Heart left ventricle (tissue), 13 donors: ENCODE data around the gene EYS.

ENCODE experiments used
- POLR2A ChIP-seq, 2 donors: fragments of 450-650 bp; IDR thresholded peaks; one replicate each; pipeline ENCODE4 v1.6.1; 2017; ENCODE audit warnings: antibody characterized with exemption in 2 of 2, mild to moderate bottlenecking in 2 of 2, moderate library complexity in 2 of 2
- TF ChIP-seq, protein P1 (sequence below), 12 donors: fragments of 200-600 bp; sonication (generic) in 4 of 12; IDR thresholded peaks; one replicate each; pipeline versions ENCODE4 v1.5.0 to v1.8.0; 2018 to 2022; ENCODE audit warnings: antibody characterized with exemption in 12 of 12, mild to moderate bottlenecking in 5 of 12
- donor health status: ischemic (EF 13 %, LVEDD 7.1; RV severe dilation, severe dysfunction).
- donor health status: DM: no; HTN: yes; CAD: no.
- donor health status: DM: no; HTN: no; CAD: no.
- donor health status: ischemic (EF 25% LVEDD 6.9; RV normal size, moderate dysfunction).
- donor health status: ischemic (EF 25% LVEDD 5.7; RV mildly dilated, moderate dysfunction).
- donor health status: ischemic (EF 35%, LVEDD 5.7; RV mildly dilated, moderate dysfunction).
- donor health status: nonischemic (EF 11% LVEDD 7.7; RV severe dilation, severe dysfunction).
- donor health status: DM: yes; HTN: yes; CAD: no.
- donor health status: PGD.
- donor health status: ischemic (EF 29% LVEDD 5.4; RV normal size, mild dysfunction).
- donor health status: nonischemic (EF 23%, LVEDD 6.1; RV moderate dilation, normal function).

- TF ChIP-seq, protein P1, sequence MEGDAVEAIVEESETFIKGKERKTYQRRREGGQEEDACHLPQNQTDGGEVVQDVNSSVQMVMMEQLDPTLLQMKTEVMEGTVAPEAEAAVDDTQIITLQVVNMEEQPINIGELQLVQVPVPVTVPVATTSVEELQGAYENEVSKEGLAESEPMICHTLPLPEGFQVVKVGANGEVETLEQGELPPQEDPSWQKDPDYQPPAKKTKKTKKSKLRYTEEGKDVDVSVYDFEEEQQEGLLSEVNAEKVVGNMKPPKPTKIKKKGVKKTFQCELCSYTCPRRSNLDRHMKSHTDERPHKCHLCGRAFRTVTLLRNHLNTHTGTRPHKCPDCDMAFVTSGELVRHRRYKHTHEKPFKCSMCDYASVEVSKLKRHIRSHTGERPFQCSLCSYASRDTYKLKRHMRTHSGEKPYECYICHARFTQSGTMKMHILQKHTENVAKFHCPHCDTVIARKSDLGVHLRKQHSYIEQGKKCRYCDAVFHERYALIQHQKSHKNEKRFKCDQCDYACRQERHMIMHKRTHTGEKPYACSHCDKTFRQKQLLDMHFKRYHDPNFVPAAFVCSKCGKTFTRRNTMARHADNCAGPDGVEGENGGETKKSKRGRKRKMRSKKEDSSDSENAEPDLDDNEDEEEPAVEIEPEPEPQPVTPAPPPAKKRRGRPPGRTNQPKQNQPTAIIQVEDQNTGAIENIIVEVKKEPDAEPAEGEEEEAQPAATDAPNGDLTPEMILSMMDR (IDR thresholded peaks at IDR 0.05), result no peak
- no peak for TF ChIP-seq POLR2A (IDR thresholded peaks at IDR 0.05)
Measured at GRCh38 chr6:64527899-64528298, 1179.1 kb downstream of the EYS start.
